Measurements from ENCODE around the gene TRMT6. TPM values are rescaled to one million over a fixed set of nuclear protein-coding genes. Genes with fewer than 3 reads are reported as not detected.

TRMT6 gene
- total RNA-seq, 4 donors from 2014 or later: 7.7 to 13.0 (median 9.5) TPM

DNA sequence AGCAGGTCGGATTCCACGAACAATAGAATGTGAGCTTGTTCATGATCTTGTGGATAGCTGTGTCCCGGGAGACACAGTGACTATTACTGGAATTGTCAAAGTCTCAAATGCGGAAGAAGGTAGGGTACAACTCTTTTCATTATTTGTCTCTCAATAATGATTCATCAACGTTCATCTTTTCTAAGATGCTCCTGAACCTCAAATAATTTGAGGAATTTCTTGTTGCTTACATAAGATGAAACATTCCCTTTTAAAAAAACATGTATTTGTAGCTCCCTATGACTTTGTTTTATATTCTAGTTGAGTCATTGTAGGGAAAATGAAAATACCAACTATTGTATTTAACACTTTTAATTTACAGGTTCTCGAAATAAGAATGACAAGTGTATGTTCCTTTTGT is 17.1 kb upstream of the TRMT6 start:
- Histone ChIP-seq H3K36me3 (peaks cover 36% of the 10 kb centered on the region), H3K27ac (no peak overlapping the region), H3K27me3 (no peaks in the 10 kb centered on the region), H3K4me1 (no peaks in the 10 kb centered on the region), H3K9me3 (no peaks in the 10 kb centered on the region), H3K4me3 (no peak overlapping the region)
- TF ChIP-seq, protein P1, sequence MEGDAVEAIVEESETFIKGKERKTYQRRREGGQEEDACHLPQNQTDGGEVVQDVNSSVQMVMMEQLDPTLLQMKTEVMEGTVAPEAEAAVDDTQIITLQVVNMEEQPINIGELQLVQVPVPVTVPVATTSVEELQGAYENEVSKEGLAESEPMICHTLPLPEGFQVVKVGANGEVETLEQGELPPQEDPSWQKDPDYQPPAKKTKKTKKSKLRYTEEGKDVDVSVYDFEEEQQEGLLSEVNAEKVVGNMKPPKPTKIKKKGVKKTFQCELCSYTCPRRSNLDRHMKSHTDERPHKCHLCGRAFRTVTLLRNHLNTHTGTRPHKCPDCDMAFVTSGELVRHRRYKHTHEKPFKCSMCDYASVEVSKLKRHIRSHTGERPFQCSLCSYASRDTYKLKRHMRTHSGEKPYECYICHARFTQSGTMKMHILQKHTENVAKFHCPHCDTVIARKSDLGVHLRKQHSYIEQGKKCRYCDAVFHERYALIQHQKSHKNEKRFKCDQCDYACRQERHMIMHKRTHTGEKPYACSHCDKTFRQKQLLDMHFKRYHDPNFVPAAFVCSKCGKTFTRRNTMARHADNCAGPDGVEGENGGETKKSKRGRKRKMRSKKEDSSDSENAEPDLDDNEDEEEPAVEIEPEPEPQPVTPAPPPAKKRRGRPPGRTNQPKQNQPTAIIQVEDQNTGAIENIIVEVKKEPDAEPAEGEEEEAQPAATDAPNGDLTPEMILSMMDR (IDR thresholded peaks at IDR 0.05): no peak
- TF ChIP-seq POLR2A (IDR thresholded peaks at IDR 0.05) (no peak), POLR2AphosphoS5 (IDR thresholded peaks at IDR 0.05) (no peak), EP300 (IDR thresholded peaks at IDR 0.05) (no peak)
- WGBS: 95% methylated on average over 6 of the region's 6 CpGs
- no peak for DNase-seq (ENCODE audit: low spot score in 2 of 2)

DNA sequence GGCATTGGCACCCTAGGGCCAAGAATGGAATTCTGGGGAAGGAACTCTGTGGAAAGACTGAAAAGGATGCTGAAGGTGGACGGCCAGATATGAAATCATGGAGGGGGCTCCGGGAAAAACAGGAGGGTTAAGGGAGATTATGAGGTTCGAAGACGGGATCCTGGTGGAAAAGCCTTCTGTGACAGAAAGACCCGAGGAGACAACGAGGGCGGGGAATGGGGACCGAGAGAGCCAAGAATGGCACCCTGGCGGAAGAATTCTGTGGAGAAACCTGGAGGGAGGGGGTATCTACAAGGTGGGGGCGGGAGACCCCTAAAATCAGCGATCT is 426 bp downstream of the TRMT6 start:
- TF ChIP-seq POLR2A (IDR thresholded peaks at IDR 0.05) (no peak), EP300 (IDR thresholded peaks at IDR 0.05) (no peak), POLR2AphosphoS5 (IDR thresholded peaks at IDR 0.05) (no peak)
- TF ChIP-seq, protein P1 (IDR thresholded peaks at IDR 0.05): no peak
- Histone ChIP-seq H3K4me3 (peak overlapping the region; percentile 77), H3K9me3 (no peaks in the 10 kb centered on the region), H3K27me3 (no peaks in the 10 kb centered on the region), H3K27ac (peak overlapping the region; percentile 53), H3K4me1 (peaks cover 26% of the 10 kb centered on the region), H3K36me3 (peaks cover 29% of the 10 kb centered on the region)
- WGBS: under 1% methylated on average over 10 of the region's 11 CpGs
- DNase-seq (ENCODE audit: low spot score in 2 of 2): no peak

DNA sequence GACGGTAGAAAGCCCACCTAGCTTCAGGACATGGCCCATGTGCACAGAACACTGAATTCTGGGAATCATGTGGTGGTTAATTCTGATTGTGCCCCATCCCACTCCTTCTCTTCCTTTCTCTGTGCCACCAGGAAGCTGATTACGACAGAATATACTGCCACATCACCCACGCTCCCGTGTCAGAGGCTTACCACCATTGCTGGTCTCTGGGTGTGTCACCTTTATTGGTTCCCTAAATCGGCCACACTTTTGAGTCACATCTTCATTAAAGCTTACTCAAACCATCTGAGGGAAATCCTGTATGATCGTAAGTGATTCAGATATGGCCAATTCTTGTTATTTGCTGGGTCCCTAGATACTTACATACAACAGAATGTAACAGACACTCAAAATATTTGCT is 3.1 kb downstream of the TRMT6 start:
- no peaks in the 10 kb centered on the region for H3K9me3 ChIP-seq
- no peak for DNase-seq (ENCODE audit: low spot score in 2 of 2)
- H3K4me1 ChIP-seq: peaks cover 26% of the 10 kb centered on the region
- no peak overlapping the region for H3K27ac ChIP-seq
- H3K27me3 ChIP-seq: no peaks in the 10 kb centered on the region
- no peak for TF ChIP-seq EP300 (IDR thresholded peaks at IDR 0.05)
- TF ChIP-seq POLR2AphosphoS5 (IDR thresholded peaks at IDR 0.05): no peak
- no peak for TF ChIP-seq POLR2A (IDR thresholded peaks at IDR 0.05)
- TF ChIP-seq, protein P1 (IDR thresholded peaks at IDR 0.05): no peak
- no peak overlapping the region for H3K4me3 ChIP-seq
- peaks cover 35% of the 10 kb centered on the region for H3K36me3 ChIP-seq
- 81% methylated on average over 6 of the region's 6 CpGs for WGBS

DNA sequence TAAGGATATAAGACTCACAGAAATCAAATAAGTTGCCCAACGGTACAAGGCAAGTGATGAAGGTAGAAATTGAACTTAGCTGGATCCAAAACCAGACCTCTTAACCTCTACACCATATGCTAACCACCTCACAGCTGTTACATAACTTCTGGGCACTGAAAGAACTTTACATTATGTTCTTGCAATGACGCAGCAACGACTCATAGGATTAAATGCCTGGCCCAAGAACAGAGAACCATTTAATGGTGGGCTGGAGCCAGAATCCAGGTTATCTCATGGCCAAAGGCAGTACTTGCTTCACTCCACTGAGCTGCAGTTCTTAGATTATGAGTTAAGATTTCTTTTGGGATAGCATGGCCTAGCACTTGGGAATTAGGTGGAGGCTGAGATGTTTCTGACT is 4.4 kb downstream of the TRMT6 start:
- no peak for DNase-seq (ENCODE audit: low spot score in 2 of 2)
- Histone ChIP-seq H3K4me1 (peaks cover 15% of the 10 kb centered on the region), H3K27me3 (no peaks in the 10 kb centered on the region), H3K9me3 (no peaks in the 10 kb centered on the region), H3K27ac (no peak overlapping the region), H3K4me3 (no peak overlapping the region), H3K36me3 (peaks cover 48% of the 10 kb centered on the region)
- 76% methylated on average over 3 of the region's 3 CpGs for WGBS
- no peak for TF ChIP-seq POLR2AphosphoS5 (IDR thresholded peaks at IDR 0.05)
- TF ChIP-seq POLR2A (IDR thresholded peaks at IDR 0.05): no peak
- no peak for TF ChIP-seq EP300 (IDR thresholded peaks at IDR 0.05)
- TF ChIP-seq, protein P1 (IDR thresholded peaks at IDR 0.05): no peak

GRCh38 chr20:5938456-5939029 is 11.8 kb downstream of the TRMT6 start:
- TF ChIP-seq, protein P1 (IDR thresholded peaks at IDR 0.05): no peak
- TF ChIP-seq POLR2A (IDR thresholded peaks at IDR 0.05): no peak
- TF ChIP-seq EP300 (IDR thresholded peaks at IDR 0.05): no peak
- no peak for TF ChIP-seq POLR2AphosphoS5 (IDR thresholded peaks at IDR 0.05)
- Histone ChIP-seq H3K27me3 (no peaks in the 10 kb centered on the region), H3K27ac (no peak overlapping the region), H3K4me3 (no peak overlapping the region), H3K36me3 (peaks cover 57% of the 10 kb centered on the region), H3K4me1 (no peaks in the 10 kb centered on the region), H3K9me3 (no peaks in the 10 kb centered on the region)
- 77% methylated on average over 6 of the region's 6 CpGs for WGBS
- DNase-seq (ENCODE audit: low spot score in 2 of 2): no peak
